ENCODE results near the gene GNPDA1.

GRCh38 chr5:142046191-142046590, 33.4 kb upstream of the GNPDA1 start:
- TF ChIP-seq POLR2A (IDR thresholded peaks at IDR 0.05; ENCODE audit: low read length), result no peak
- TF ChIP-seq GATA1 (IDR thresholded peaks at IDR 0.05; ENCODE audit: low read depth, low read length), result no peak

Measured in erythroblast (primary cell).